HG03175 (cell line): ENCODE results near the gene ARID5B.

Experiments
- ATAC-seq: cut with Tn5 transposase; IDR thresholded peaks from one replicate; pipeline ENCODE4 v1.9.1; 2021; ENCODE audit warnings: mild to moderate bottlenecking, moderate library complexity; ENCODE audit not compliant: unreplicated experiment

Gene ARID5B

GRCh38 chr10:62063795-62064472 is 162.4 kb downstream of the ARID5B start:
- no peak for ATAC-seq

DNA sequence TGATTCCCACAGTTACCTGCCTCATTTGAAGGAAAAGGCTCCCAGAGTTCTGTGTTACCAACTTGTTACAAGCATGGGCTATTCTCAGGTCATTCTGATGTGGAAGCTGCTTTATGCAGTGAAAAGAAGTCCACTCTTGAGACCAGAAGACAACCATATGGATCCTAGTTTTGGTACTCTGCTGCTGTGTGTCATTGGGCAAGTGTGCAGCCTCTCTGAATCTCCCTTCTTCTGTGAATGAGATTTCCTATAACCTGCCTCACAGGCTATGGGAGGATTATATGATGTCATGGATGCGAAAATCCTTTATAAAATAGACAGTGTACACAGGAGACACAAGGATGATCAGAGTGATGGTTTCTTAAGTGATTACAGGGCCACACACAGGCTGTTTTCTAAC is 166.1 kb downstream of the ARID5B start:
- ATAC-seq, result no peak

DNA sequence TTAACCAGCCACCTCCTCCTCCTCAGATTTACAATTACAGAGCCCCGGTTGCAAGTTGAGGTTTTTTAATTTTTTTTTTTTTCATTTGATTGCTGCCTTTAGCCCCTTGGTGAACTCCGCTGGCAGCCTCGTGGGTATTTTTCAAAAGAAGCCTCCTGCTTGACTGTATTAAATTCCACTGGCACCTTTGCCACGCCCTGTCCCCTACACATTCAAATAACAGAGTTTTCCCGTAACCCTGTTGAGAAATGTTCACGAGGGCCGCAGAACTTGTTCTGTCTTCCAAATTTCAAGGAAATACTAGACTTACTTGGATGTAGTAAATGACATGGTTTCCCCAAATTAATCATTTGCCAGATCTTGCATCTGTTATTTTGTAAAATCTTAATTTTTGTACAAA is 167.0 kb downstream of the ARID5B start:
- no peak for ATAC-seq

DNA sequence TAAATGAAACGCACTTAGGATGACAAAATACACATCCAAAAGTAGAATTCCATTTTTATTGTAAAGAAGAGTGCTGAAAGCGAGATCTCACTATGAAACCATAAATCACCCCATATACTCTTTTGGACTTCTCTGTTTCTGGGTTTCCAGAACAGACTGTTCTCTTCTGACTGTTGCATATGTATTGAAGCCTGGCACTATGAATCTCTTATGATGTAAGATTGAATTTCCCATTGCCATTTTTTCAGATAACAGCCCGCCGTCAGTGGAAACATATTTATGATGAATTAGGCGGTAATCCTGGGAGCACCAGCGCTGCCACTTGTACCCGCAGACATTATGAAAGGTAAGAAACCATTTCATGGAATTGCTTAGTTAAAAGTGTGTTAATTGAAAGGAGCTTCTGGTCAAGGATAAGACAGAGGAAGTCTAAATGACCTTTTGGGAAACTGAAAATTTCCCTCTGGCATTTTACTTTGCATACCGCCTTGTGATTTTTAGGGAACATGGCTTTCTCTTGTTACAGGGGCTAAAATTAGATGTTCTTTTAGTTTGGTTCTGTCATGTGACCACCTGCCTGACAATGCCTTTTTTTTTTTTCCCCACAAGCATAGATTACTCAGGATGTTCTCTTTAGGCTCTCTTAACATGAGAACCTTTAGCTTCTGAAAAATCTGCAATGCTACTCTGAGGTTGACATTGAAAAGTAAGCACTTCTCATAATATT is 168.1 kb downstream of the ARID5B start:
- ATAC-seq, result no peak

DNA sequence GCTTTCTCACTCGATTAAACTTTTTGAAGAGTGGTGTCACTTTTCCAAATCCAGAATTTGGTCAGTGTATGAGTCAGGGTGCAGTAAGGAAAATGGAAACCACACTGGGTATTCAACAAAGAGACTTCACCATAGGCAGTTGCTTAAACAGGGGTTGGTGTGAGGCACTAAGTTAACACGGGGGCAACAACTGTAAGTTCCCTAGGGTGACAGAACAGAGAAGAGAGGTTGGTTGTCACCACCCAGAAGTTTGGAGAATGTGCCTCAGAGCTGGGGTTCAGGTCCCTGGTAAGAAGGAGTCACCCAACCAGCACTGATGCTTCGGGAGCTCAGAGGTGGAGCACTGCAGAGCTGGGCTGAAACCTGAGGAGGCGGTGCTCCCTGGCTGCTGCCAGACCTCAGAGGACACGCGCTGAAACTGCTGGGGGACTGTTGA is 170.4 kb downstream of the ARID5B start:
- no peak for ATAC-seq

DNA sequence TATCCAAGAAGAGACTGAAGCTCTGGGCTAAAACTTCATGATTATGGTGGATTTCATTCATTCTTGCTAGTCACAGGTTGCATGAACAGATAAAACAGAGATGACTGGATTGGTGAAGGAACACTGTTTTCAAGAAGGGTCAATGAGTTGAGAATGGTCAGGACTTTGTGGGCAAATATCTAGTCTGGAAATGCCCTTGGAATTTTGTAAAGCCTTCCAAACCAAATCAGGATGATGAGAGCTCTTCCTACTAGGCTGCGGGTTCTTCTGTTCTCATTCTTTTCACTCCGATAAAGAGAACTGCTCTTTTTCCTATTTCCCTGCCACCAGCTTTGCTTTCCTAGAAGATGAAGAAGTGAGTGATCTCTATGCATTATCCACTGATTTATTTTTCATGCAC is 171.4 kb downstream of the ARID5B start:
- no peak for ATAC-seq

GRCh38 chr10:62073429-62073828 is 171.9 kb downstream of the ARID5B start:
- ATAC-seq, result no peak

DNA sequence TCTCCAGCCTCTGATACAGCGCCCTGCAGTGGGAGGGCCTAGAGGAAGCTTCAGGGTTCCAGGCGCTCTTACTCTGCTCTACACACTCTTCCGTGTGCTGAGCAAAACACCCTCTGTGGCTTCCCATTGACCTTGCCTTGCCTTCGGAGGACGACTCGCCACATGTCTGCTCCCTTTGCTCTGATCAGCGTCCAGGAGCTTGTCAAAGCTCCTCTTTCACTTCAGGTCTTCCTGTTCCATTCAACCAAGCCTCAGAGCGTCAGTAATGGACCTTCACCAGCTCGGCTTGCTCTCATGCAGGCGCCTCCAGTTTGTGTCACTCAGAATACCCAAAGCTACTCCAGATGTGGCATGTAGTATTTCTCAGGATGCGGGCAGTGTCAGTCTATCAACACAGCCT is 173.9 kb downstream of the ARID5B start:
- ATAC-seq, result no peak

- no peak for ATAC-seq
Measured at GRCh38 chr10:62075912-62076311, 174.4 kb downstream of the ARID5B start.

- no peak for ATAC-seq
Measured at GRCh38 chr10:62076891-62077290, 175.4 kb downstream of the ARID5B start.

DNA sequence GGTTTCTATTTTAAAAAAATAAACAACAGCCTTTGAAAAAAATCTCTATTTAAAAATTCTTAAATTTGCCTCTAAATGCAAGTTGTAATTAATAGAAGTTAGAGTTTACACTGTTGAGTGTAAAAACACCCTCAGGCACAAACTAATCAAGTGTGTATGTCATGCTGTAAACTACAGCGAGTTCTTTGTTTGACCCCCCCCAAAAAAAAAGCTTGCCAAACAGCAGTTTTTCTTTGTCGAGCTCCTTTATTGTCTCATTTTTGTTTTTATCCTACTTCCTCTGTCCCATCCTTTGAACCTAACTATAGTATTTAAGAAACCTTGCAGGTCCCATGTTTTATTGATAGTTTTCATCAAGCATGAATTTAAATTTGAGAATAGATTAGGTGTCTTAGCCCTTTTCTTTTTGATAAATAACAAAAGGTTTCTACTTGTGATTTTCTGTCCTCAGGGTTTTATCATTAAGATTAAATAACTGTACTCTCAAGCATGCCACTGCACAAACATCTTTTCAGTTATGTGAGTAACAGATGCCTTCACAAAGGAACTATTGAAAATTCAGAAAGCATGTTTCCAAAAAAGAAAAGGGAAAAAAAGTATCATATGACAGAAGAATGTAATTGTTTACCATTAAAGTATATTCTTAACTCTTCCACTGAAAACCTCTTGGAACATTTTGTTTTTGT is 176.0 kb downstream of the ARID5B start:
- ATAC-seq, result no peak

DNA sequence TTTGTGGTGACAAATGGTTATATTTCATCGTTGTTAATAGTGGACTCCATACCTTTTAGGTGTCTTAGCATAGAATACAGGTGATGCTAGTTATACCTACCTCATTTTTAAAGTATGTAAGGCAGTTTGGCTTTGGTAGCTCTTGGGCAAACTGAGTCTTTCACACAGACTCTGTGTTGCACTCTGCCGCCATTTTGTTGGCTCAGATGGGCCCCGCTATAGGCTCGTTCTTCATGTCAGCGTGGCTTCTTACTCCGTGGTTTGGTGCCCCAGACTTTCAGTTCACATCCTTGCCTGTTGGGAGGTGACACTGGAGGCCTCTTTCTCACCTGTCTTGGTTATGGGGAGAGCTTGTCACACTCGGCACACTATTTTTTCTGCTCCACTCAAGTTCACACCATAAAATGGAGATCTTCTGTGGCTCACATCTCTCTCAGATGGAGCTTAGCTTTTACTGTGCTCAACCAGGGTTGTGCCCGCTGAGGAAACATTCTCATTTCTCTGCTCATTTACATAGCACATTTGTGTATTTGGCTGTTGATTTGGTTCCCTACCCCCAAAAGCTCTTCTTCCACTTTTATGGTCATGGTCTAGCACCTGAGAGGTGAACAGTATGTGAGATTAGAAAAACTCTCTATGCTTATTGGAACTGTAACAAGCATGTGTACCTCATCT is 178.5 kb downstream of the ARID5B start:
- peak; percentile 86 for ATAC-seq

DNA sequence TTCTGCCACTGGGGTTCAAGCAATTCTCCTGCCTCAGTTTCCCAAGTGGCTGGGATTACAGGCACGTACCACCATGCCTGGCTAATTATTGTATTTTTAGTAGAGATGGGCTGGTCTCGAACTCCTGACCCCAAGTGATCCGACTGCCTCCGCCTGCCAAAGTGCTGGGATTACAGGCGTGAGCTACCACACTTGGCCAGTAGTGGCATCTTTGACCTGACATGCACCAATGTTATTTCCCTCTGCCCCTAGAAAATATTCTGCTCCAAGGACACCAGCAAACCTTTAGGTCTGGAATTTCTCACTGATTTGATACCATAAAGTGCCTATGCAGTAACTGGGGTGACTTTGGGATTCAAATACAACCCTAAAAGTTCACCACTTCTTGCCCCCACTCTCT is 179.4 kb downstream of the ARID5B start:
- no peak for ATAC-seq

- no peak for ATAC-seq
Measured at GRCh38 chr10:62081341-62082270, 180.1 kb downstream of the ARID5B start.

- no peak for ATAC-seq
Measured at GRCh38 chr10:62082271-62082656, 180.8 kb downstream of the ARID5B start.

DNA sequence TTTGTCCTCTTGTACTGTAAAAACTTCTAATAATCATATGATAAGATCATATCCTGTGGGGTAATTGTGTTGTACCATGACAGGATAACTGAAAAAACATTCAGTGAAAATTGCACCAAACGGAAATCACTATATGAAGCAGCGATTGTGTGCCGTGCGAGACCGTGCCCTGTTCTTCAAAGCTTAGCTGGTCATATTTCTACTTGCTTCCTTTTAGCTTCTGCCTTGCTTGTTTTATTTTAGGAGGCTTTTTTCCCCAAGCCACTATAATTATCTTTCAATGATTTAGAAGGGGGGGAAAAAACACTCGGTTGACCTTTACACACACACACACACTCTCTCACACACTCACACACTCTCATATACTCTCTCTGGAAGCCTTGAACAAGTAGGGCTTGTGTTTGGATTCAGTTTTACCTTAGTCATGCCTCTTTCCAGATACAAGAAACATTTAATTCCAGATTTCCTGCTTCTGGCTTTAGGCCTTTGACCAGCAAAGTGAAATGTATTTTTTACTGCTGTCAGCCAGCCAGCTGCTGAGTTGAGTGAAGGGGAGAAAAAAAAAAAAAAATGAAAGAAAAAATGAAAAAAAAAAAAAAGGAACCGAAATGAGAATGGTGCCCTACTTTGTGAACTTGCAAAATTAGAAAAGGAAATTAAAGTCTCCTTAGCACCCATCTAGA is 181.4 kb downstream of the ARID5B start:
- ATAC-seq, result peak; percentile 35

DNA sequence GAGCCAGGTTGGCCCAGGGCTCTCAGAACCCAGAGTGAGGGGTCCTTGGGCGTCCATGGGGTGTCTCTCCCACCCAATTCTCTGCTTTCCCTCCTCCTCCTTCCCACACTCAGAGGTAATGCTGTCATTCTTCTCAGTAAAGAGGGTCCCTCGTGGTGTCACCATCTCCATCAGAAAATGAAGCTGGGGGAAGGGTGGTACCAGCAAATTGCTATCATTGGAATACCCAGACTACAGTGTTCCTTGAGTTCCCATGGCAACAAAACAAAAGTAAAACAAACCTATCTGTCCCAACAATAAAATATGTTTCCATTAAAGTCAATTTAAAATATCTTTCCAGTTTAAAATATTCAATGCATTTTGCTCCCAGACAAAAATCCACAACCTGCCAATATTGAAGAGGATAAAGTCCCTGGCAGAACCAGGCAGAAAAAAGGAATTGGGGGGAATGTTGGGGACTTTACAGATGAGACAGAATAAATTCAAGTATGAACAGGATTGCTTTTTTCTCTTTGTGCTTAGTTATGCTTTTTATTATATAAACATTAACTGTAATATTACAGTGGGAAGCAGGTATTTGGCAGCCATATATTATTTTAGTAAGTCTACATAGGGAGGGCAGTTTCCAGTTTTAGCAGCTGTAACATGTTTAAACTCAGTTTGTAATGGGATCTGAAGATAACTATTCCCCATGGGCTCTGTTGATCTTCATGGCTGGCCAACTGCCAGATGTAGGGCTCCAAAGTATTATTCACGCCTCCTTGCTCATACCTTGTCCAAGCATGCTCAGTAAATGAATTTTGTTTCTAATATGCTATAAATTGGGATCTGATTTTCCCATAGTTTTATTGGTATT is 182.1 kb downstream of the ARID5B start:
- ATAC-seq, result no peak

- ATAC-seq, result no peak
Measured at GRCh38 chr10:62084451-62084850, 183.0 kb downstream of the ARID5B start.

DNA sequence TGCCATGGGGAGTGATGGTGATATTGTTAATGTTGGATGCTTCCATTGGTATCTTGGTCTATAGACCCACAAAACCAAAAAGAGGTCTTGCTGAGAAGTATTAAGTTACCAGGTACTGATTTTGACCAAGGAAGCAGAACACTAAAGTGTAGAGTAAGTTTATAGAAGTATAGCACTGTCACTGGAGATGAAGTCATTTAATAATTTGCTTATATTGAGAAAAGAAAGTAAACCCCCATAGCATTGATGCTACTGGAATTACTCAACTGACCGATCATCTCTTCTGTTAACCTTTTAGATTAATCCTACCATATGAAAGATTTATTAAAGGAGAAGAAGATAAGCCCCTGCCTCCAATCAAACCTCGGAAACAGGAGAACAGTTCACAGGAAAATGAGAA is 183.9 kb downstream of the ARID5B start:
- no peak for ATAC-seq
